Measurements from ENCODE around the gene ZYG11B.
"Not testable (repeated sequence)": the region's sequence is repeated elsewhere in the genome, so short reads cannot be mapped to it uniquely, and the experiment has no call there.

Gene ZYG11B

GRCh38 chr1:52856026-52856425 is 129.8 kb downstream of the ZYG11B start:
- DNase-seq = no peak

- DNase-seq = no peak
Observed at GRCh38 chr1:52857443-52857842, 131.2 kb downstream of the ZYG11B start.

- DNase-seq = no peak
Observed at GRCh38 chr1:52862666-52863458, 136.6 kb downstream of the ZYG11B start.

- DNase-seq = no peak
Observed at GRCh38 chr1:52867087-52867863, 141.0 kb downstream of the ZYG11B start.

- not testable (repeated sequence) for DNase-seq
Observed at GRCh38 chr1:52869727-52870126, 143.5 kb downstream of the ZYG11B start.

GRCh38 chr1:52876843-52877242 is 150.6 kb downstream of the ZYG11B start:
- no peak for DNase-seq

All from NCI-H510A (cell line).